Posterior vena cava (tissue), 2 donors: ENCODE data around the gene FAM222B. TPM values are rescaled to one million over a fixed set of nuclear protein-coding genes. Genes with fewer than 3 reads are reported as not detected.
A peak's percentile ranks its signal among the peaks of the same experiment; 100 is the strongest.
"Not testable (repeated sequence)": the region's sequence is repeated elsewhere in the genome, so short reads cannot be mapped to it uniquely, and the experiment has no call there.

Experiments used
- DNase-seq: peaks from one replicate; pipeline ENCODE4 v3.0.0-alpha.2; 2020; ENCODE audit warnings: low spot score
- intact Hi-C, 2 donors: fragments of 100-400 bp; cut with DNase I; formaldehyde crosslinking; loops; one replicate each; pipeline versions ENCODE4 v1.14.1 to v1.14.2; 2022 to 2023
- total RNA-seq, 2 donors: library from RNA; stranded (reverse); fragmentation: NEBNext Ultra II Directional; extraction: Animal tissue kit (Norgen Biotek cat#: 25700); gene quantifications; one replicate each; pipeline ENCODE4 v1.2.1, GENCODE V29; 2021
- donor health status: DM: yes; HTN: yes; CAD: no.
- donor health status: DM: yes; HTN: yes; CAD: no.

Gene FAM222B
- total RNA-seq, 2 donors from 2014 or later = 13.8 to 19.2 TPM

GRCh38 chr17:28810437-28810836 is 32.2 kb downstream of the FAM222B start:
- intact Hi-C loops = loop anchor here in 1 of 2 donors (5.0 kb wide), 1 partner anchor 48 kb away; no protein-coding TSS in a partner anchor
- DNase-seq = no peak

GRCh38 chr17:28807925-28808634 is 34.5 kb downstream of the FAM222B start:
- no peak for DNase-seq
- intact Hi-C loops = loop anchor here in 1 of 2 donors (10.0 kb wide), 1 partner anchor 53 kb away; no protein-coding TSS in a partner anchor

- intact Hi-C loops = no loop called here
- no peak for DNase-seq
Measured at GRCh38 chr17:28796062-28796461, 46.5 kb downstream of the FAM222B start.

GRCh38 chr17:28794846-28795441 is 47.6 kb downstream of the FAM222B start:
- DNase-seq, intact Hi-C loops: not testable (repeated sequence)

GRCh38 chr17:28792877-28793661 is 49.5 kb downstream of the FAM222B start:
- intact Hi-C loops = no loop called here
- DNase-seq = no peak

- intact Hi-C loops = no loop called here
- no peak for DNase-seq
Measured at GRCh38 chr17:28788100-28788499, 54.5 kb downstream of the FAM222B start.

- DNase-seq = no peak
Measured at GRCh38 chr17:28783161-28783560, 59.4 kb downstream of the FAM222B start.

GRCh38 chr17:28779601-28780000 is 63.0 kb downstream of the FAM222B start:
- DNase-seq, intact Hi-C loops: not testable (repeated sequence)

More at GRCh38 chr17:28783161-28783560, 59.4 kb downstream of the FAM222B start:
- intact Hi-C loops = no loop called here

- DNase-seq = no peak
Measured at GRCh38 chr17:28777178-28777577, 65.4 kb downstream of the FAM222B start.

GRCh38 chr17:28774206-28774605 is 68.4 kb downstream of the FAM222B start:
- DNase-seq = no peak
- intact Hi-C loops = loop anchor here in 1 of 2 donors (2.0 kb wide), 1 partner anchor 41 kb away; no protein-coding TSS in a partner anchor

More at GRCh38 chr17:28777178-28777577, 65.4 kb downstream of the FAM222B start:
- intact Hi-C loops = no loop called here

GRCh38 chr17:28773736-28774135 is 68.9 kb downstream of the FAM222B start:
- no peak for DNase-seq
- intact Hi-C loops = loop anchor here in 1 of 2 donors (2.0 kb wide), 1 partner anchor 41 kb away; no protein-coding TSS in a partner anchor

- intact Hi-C loops = loop anchor here in 1 of 2 donors (10.0 kb wide), 2 partner anchors 80 to 130 kb away; partner anchors contain the start of genes FAM222B and FLOT2
Measured at GRCh38 chr17:28765038-28765437, 77.6 kb downstream of the FAM222B start.

GRCh38 chr17:28763804-28764266 is 78.8 kb downstream of the FAM222B start:
- intact Hi-C loops = loop anchor here (5.0 to 10.0 kb wide), 3 partner anchors 48 to 131 kb away; partner anchors contain the start of genes FAM222B (in 1 of the 2) and FLOT2 (in 1 of the 2)
- DNase-seq = peak; percentile 78

More at GRCh38 chr17:28765038-28765437, 77.6 kb downstream of the FAM222B start:
- DNase-seq = no peak

- no peak for DNase-seq
- intact Hi-C loops = loop anchor here (5.0 to 10.0 kb wide), 3 partner anchors 49 to 132 kb away; partner anchors contain the start of genes FAM222B (in 1 of the 2) and FLOT2 (in 1 of the 2)
Measured at GRCh38 chr17:28763137-28763799, 79.3 kb downstream of the FAM222B start.

GRCh38 chr17:28760601-28761562 is 81.7 kb downstream of the FAM222B start:
- intact Hi-C loops = loop anchor here (5.0 to 10.0 kb wide), 3 partner anchors 51 to 134 kb away; partner anchors contain the start of genes FAM222B (in 1 of the 2) and FLOT2 (in 1 of the 2)
- DNase-seq = peak; percentile 90

GRCh38 chr17:28759256-28759865 is 83.2 kb downstream of the FAM222B start:
- peak; percentile 74 for DNase-seq
- intact Hi-C loops = loop anchor here (10.0 kb wide), 2 partner anchors 45 to 135 kb away; partner anchors contain the start of gene FLOT2 (in 1 of the 2)
